B cell (primary cell): ENCODE measurements around the gene BARHL2. TPM values are rescaled to one million over a fixed set of nuclear protein-coding genes. Genes with fewer than 3 reads are reported as not detected.

Source experiments
- ATAC-seq: fragments of 200-7000 bp; cut with Tn5 transposase; one replicate; pipeline ENCODE4 v1.10.0; 2021; ENCODE audit warnings: low read depth, mild to moderate bottlenecking, moderate number of reproducible peaks, moderate library complexity
- CTCF ChIA-PET: fragments of 350-600 bp; sonication (Branson Sonifier 250); formaldehyde crosslinking; loops from one replicate; lab custom pipeline; 2021; ENCODE audit warnings: antibody characterized with exemption, inconsistent platforms; lab: Charles Lee
- POLR2A ChIA-PET: fragments of 350-600 bp; sonication (Branson Sonifier 250); formaldehyde crosslinking; loops from one replicate; lab custom pipeline; 2021; ENCODE audit warnings: antibody characterized with exemption; lab: Charles Lee
- DNase-seq: peaks from one replicate; pipeline ENCODE4 v3.0.0; 2013
- H2AFZ ChIP-seq: 2 replicates; pipeline ENCODE4 v1.6.1; 2012; ENCODE audit warnings: mild to moderate bottlenecking, low read depth, low read length; ENCODE audit not compliant: insufficient read depth, poor library complexity, severe bottlenecking
- H3K27ac ChIP-seq, 2 donors: 1 replicate in 1 of 2; 2 replicates in 1 of 2; pipeline ENCODE4 v1.5.1; 2012 to 2013; ENCODE audit warnings: low read length in 2 of 2, mild to moderate bottlenecking in 2 of 2, moderate library complexity in 1 of 2
- H3K27me3 ChIP-seq, 4 experiments: fragments of 200-600 bp in 1 of 4; sonication (generic) in 1 of 4; replicated peaks in 1 of 4; 1 replicate in 2 of 4; 2 replicates in 2 of 4; pipeline versions ENCODE4 v1.6.1 to v1.7.0; 2013 to 2016; ENCODE audit warnings: low read length in 3 of 4, mild to moderate bottlenecking in 2 of 4, mixed read lengths in 1 of 4, moderate library complexity in 1 of 4; ENCODE audit not compliant: insufficient read depth in 4 of 4, control insufficient read depth in 3 of 4; ENCODE audit errors: control extremely low read depth in 1 of 4
- H3K36me3 ChIP-seq, 2 experiments: replicated peaks in 1 of 2; 1 replicate in 1 of 2; 2 replicates in 1 of 2; pipeline versions ENCODE4 v1.6.1 to v1.7.1; 2013; ENCODE audit warnings: low read length in 1 of 2; ENCODE audit not compliant: insufficient read depth in 2 of 2, control insufficient read depth in 1 of 2; ENCODE audit errors: control extremely low read depth in 1 of 2, extremely low read depth in 1 of 2
- H3K4me1 ChIP-seq, 2 donors: fragments of 200-600 bp in 1 of 2; sonication (generic) in 1 of 2; 1 replicate in 1 of 2; 2 replicates in 1 of 2; pipeline versions ENCODE4 v1.5.1 to v1.6.1; 2013 to 2017; ENCODE audit warnings: low read length in 2 of 2; ENCODE audit not compliant: control insufficient read depth in 2 of 2, insufficient read depth in 2 of 2
- H3K4me2 ChIP-seq: replicated peaks from 2 replicates; pipeline ENCODE3; 2012; ENCODE audit warnings: mild to moderate bottlenecking, low read depth, low read length; ENCODE audit not compliant: poor library complexity, severe bottlenecking
- H3K4me3 ChIP-seq, 5 experiments: fragments of 200-600 bp in 1 of 5; sonication (generic) in 1 of 5; 1 replicate in 3 of 5; 2 replicates in 2 of 5; pipeline versions ENCODE4 v1.5.1 to v1.7.0; 2011 to 2016; ENCODE audit warnings: low read length in 4 of 5, mild to moderate bottlenecking in 4 of 5, low read depth in 2 of 5, control low read depth in 1 of 5, moderate library complexity in 1 of 5; ENCODE audit not compliant: insufficient read depth in 1 of 5; ENCODE audit errors: control extremely low read depth in 1 of 5, extremely low read depth in 1 of 5
- H3K79me2 ChIP-seq: fragments of 200-600 bp; sonication (generic); one replicate; pipeline ENCODE4 v1.6.0; 2016; ENCODE audit warnings: low read length; ENCODE audit not compliant: control insufficient read depth, insufficient read depth
- H3K9ac ChIP-seq: fragments of 200-600 bp; sonication (generic); 2 replicates; pipeline ENCODE4 v1.6.1; 2017; ENCODE audit warnings: mild to moderate bottlenecking, low read length, moderate library complexity
- H3K9me3 ChIP-seq, 3 donors: one replicate each; pipeline versions ENCODE4 v1.6.1 to v1.7.1; 2013; ENCODE audit warnings: low read length in 2 of 3; ENCODE audit not compliant: control insufficient read depth in 2 of 3, insufficient read depth in 1 of 3; ENCODE audit errors: control extremely low read depth in 1 of 3
- H4K20me1 ChIP-seq: 2 replicates; pipeline ENCODE4 v1.6.0; 2012; ENCODE audit warnings: mild to moderate bottlenecking, low read length; ENCODE audit not compliant: insufficient read depth, control insufficient read depth, poor library complexity, severe bottlenecking
- H3K27ac Mint-ChIP-seq: one replicate; pipeline ENCODE4 v1.8.0; 2021; ENCODE audit warnings: mixed read lengths
- H3K27me3 Mint-ChIP-seq: one replicate; pipeline ENCODE4 v1.8.0; 2021; ENCODE audit warnings: mixed read lengths
- H3K4me1 Mint-ChIP-seq: one replicate; pipeline ENCODE4 v1.8.0; 2021; ENCODE audit warnings: mixed read lengths
- H3K4me3 Mint-ChIP-seq: one replicate; pipeline ENCODE4 v1.8.0; 2021; ENCODE audit warnings: mixed read lengths
- H3K9me3 Mint-ChIP-seq: one replicate; pipeline ENCODE4 v1.8.0; 2022; ENCODE audit warnings: mixed read lengths; ENCODE audit not compliant: insufficient read depth
- CTCF ChIP-seq: fragments of 200-600 bp; IDR thresholded peaks from one replicate; pipeline ENCODE4 v1.8.0; 2022; ENCODE audit warnings: antibody characterized with exemption, mild to moderate bottlenecking
- EZH2 ChIP-seq: IDR thresholded peaks from 2 replicates; pipeline ENCODE4 v1.6.1; 2012; ENCODE audit warnings: borderline replicate concordance, low read depth, mild to moderate bottlenecking, moderate library complexity, low read length; ENCODE audit not compliant: insufficient read depth, poor library complexity, severe bottlenecking
- WGBS: methylation state at CpG from one replicate; pipeline ENCODE4 v1.1.5; 2013; ENCODE audit warnings: missing lambda C conversion rate; ENCODE audit not compliant: insufficient coverage; 5-methylcytosine and 5-hydroxymethylcytosine counted together
- intact Hi-C: fragments of 100-400 bp; cut with micrococcal nuclease; formaldehyde crosslinking; loops from one replicate; pipeline ENCODE4 v1.10.0; 2022
- polyA plus RNA-seq: library from polyadenylated mRNA; depleted of rRNA; stranded (reverse); fragments of >200 nt; gene quantifications from 2 replicates; pipeline ENCODE4 v1.2.3, GENCODE V29; 2012
- total RNA-seq, 2 donors: library from RNA; stranded (reverse); fragments of 120-200 nt in 1 of 2; gene quantifications; 1 replicate in 1 of 2; 2 replicates in 1 of 2; pipeline versions ENCODE4 v1.2.3 to v1.2.4, GENCODE V29; 2013 to 2022

BARHL2 gene
- total and polyA plus RNA-seq, 2 donors (not counting 1 experiment from before 2014, with no cell fraction given): not detected

GRCh38 chr1:90711696-90712095 is 5.4 kb downstream of the BARHL2 start:
- peaks cover 0 to 32% (median 2%) of the 10 kb centered on the region in 3 donors for H3K9me3 ChIP-seq
- Mint-ChIP-seq H3K4me3 (no peak overlapping the region), H3K27ac (no peak overlapping the region), H3K9me3 (no peaks in the 10 kb centered on the region), H3K27me3 (peaks cover 75% of the 10 kb centered on the region), H3K4me1 (peaks cover 10% of the 10 kb centered on the region)
- no peak overlapping the region for H3K4me2 ChIP-seq
- H3K4me3 ChIP-seq: no peak overlapping the region
- intact Hi-C loops: no loop called here
- H3K27me3 ChIP-seq: peaks cover 0 to 88% (median 79%) of the 10 kb centered on the region in 4 experiments
- H3K79me2 ChIP-seq: no peaks in the 10 kb centered on the region
- no peak overlapping the region for H3K27ac ChIP-seq
- TF ChIP-seq CTCF (no peak), EZH2 (no peak)
- ATAC-seq: no peak
- no peaks in the 10 kb centered on the region for H4K20me1 ChIP-seq
- peaks cover 7 to 41% of the 10 kb centered on the region in 2 donors for H3K4me1 ChIP-seq
- H3K36me3 ChIP-seq: no peaks in the 10 kb centered on the region
- CTCF ChIA-PET: interaction anchor here (1.3 kb wide), 1 partner anchor 10 kb away, joined by 3 read pairs; no protein-coding TSS in a partner anchor
- WGBS: 12% methylated on average over 3 of the region's 5 CpGs
- H3K9ac ChIP-seq: no peak overlapping the region
- POLR2A ChIA-PET: no interaction called here
- H2AFZ ChIP-seq: no peak overlapping the region
- DNase-seq: no peak

GRCh38 chr1:90710579-90711536 is 6.2 kb downstream of the BARHL2 start:
- 7% methylated on average over 34 of the region's 41 CpGs for WGBS
- Histone ChIP-seq H3K9ac (no peak overlapping the region), H3K9me3 (peaks cover 0 to 32% (median 0%) of the 10 kb centered on the region in 3 donors), H3K4me1 (peaks cover 12 to 43% of the 10 kb centered on the region in 2 donors), H2AFZ (peak overlapping the region; percentile 38), H3K4me2 (no peak overlapping the region), H3K79me2 (no peaks in the 10 kb centered on the region), H3K27me3 (peaks cover 0 to 89% (median 78%) of the 10 kb centered on the region in 4 experiments), H4K20me1 (no peaks in the 10 kb centered on the region), H3K36me3 (no peaks in the 10 kb centered on the region), H3K4me3 (no peak overlapping the region), H3K27ac (no peak overlapping the region)
- intact Hi-C loops: no loop called here
- ChIA-PET CTCF (interaction anchor here (1.3 kb wide), 1 partner anchor 11 kb away, joined by 3 read pairs; no protein-coding TSS in a partner anchor), POLR2A (no interaction called here)
- H3K27me3 Mint-ChIP-seq: peaks cover 77% of the 10 kb centered on the region
- H3K4me3 Mint-ChIP-seq: no peak overlapping the region
- H3K27ac Mint-ChIP-seq: no peak overlapping the region
- no peak for TF ChIP-seq EZH2
- TF ChIP-seq CTCF: no peak
- ATAC-seq (no peak), DNase-seq (no peak)
- peaks cover 12% of the 10 kb centered on the region for H3K4me1 Mint-ChIP-seq
- no peaks in the 10 kb centered on the region for H3K9me3 Mint-ChIP-seq
